ENCODE results near the gene CCL18. TPM values are rescaled to one million over a fixed set of nuclear protein-coding genes. Genes with fewer than 3 reads are reported as not detected.
"Not testable (repeated sequence)": the region's sequence is repeated elsewhere in the genome, so short reads cannot be mapped to it uniquely, and the experiment has no call there.

CCL18 gene
- total and polyA plus RNA-seq, 9 of the 15 experiments (the other 6 are each of a cell fraction or from before 2014, with no cell fraction given), result not detected

DNA sequence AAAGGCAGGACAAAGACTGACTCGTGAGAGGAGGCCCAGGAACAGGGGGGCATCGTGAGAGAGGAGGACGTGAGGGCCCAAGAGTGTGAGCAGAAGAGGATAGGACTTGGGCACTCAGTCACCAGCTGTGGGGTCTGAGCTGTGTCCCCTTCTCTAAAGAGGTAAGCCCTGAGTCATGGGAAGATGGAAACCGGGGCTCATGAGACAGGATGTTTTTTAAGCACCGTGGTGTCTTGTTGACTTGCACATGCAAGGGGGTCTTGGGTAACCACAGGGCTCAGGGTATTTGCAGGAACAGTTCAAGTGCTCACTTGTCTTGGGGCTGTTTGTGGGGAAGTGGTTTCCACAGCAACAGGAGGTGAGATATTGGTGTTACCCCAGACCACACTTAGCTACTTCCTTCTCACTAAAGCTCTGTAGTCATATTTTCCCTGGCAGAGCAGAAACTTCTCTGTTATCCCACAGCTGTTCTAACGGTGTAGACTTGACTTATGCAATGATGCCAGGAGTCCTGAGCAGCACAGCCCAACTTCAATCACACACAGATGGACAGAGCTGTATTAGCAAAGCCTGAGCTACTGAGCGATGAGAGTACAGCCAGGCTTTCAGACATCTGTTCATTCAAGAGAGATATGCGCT, 18.5 kb downstream of the CCL18 start:
- H3K4me3 ChIP-seq; in situ Hi-C loops (cut with MboI); H3K79me2 ChIP-seq (ENCODE audit: control insufficient read depth, insufficient read depth, low read length); H3K9ac ChIP-seq (ENCODE audit: insufficient read depth in 1 of 2, low read depth in 2 of 2, low read length in 2 of 2); intact Hi-C loops (cut with micrococcal nuclease); DNase-seq (ENCODE audit: extremely low read depth in 1 of 4, low spot score in 3 of 4); POLR2A ChIA-PET; H3K4me1 ChIP-seq (replicated peaks in 1 of 2; ENCODE audit: control insufficient read depth in 2 of 2, insufficient read depth in 2 of 2, low read length in 2 of 2); CTCF ChIA-PET (ENCODE audit: low intra/inter-chr PET ratio); BruUV-seq (replicated peaks); FAIRE-seq; ATAC-seq; H3K27ac ChIP-seq (ENCODE audit: extremely low read depth, low read depth, low read length); H3K27me3 ChIP-seq (ENCODE audit: control insufficient read depth in 2 of 2, insufficient read depth in 2 of 2, low read length in 2 of 2); H3K36me3 ChIP-seq (ENCODE audit: control insufficient read depth, insufficient read depth, low read length); H3K9me1 ChIP-seq (ENCODE audit: control insufficient read depth, insufficient read depth, low read length); H3K9me3 ChIP-seq (replicated peaks; ENCODE audit: control insufficient read depth, insufficient read depth, low read depth, low read length); H4K20me1 ChIP-seq (replicated peaks; ENCODE audit: control insufficient read depth, insufficient read depth, low read length); H3K4me2 ChIP-seq (ENCODE audit: insufficient read depth, low read length); H2AFZ ChIP-seq (ENCODE audit: low read depth, low read length): not testable (repeated sequence)
- peak; percentile 39 for TF ChIP-seq GABPA (tag; conservative IDR thresholded peaks at IDR 0.05; ENCODE audit: low read depth)
- TF ChIP-seq, protein P1, sequence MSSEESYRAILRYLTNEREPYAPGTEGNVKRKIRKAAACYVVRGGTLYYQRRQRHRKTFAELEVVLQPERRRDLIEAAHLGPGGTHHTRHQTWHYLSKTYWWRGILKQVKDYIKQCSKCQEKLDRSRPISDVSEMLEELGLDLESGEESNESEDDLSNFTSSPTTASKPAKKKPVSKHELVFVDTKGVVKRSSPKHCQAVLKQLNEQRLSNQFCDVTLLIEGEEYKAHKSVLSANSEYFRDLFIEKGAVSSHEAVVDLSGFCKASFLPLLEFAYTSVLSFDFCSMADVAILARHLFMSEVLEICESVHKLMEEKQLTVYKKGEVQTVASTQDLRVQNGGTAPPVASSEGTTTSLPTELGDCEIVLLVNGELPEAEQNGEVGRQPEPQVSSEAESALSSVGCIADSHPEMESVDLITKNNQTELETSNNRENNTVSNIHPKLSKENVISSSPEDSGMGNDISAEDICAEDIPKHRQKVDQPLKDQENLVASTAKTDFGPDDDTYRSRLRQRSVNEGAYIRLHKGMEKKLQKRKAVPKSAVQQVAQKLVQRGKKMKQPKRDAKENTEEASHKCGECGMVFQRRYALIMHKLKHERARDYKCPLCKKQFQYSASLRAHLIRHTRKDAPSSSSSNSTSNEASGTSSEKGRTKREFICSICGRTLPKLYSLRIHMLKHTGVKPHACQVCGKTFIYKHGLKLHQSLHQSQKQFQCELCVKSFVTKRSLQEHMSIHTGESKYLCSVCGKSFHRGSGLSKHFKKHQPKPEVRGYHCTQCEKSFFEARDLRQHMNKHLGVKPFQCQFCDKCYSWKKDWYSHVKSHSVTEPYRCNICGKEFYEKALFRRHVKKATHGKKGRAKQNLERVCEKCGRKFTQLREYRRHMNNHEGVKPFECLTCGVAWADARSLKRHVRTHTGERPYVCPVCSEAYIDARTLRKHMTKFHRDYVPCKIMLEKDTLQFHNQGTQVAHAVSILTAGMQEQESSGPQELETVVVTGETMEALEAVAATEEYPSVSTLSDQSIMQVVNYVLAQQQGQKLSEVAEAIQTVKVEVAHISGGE (CRISPR knock-in tag; IDR thresholded peaks at IDR 0.05), result peak in 1 of 3 experiments; percentile 66; a peak in 1 of 6 replicates
- WGBS (ENCODE audit: insufficient coverage, low coverage, missing lambda C conversion rate), result 1% methylated on average over 7 of the region's 8 CpGs

DNA sequence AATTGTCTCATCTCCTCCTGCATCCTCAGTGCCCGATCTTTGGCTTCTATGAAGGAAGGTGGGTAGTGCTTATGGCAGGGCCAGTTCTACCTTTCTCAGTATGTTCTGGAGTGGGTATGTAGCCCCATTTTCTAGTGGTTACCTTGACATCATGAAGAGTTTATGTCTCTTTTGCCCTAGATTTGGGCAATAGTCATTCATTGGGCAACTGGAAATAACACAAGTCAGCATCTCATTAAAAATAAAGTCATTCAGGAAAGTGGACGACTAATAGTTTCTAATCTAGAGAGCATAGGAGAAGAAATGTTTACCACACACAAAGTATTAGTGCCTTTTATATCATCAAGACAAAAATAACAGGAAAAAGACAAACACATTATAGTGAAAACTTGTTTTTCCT, 19.6 kb downstream of the CCL18 start:
- DNase-seq (ENCODE audit: extremely low read depth in 1 of 4, low spot score in 3 of 4); H3K4me2 ChIP-seq (ENCODE audit: insufficient read depth, low read length); H3K9me3 ChIP-seq (replicated peaks; ENCODE audit: control insufficient read depth, insufficient read depth, low read depth, low read length); H3K79me2 ChIP-seq (ENCODE audit: control insufficient read depth, insufficient read depth, low read length); POLR2A ChIA-PET; H3K27me3 ChIP-seq (ENCODE audit: control insufficient read depth in 2 of 2, insufficient read depth in 2 of 2, low read length in 2 of 2); H4K20me1 ChIP-seq (replicated peaks; ENCODE audit: control insufficient read depth, insufficient read depth, low read length); H3K4me1 ChIP-seq (replicated peaks in 1 of 2; ENCODE audit: control insufficient read depth in 2 of 2, insufficient read depth in 2 of 2, low read length in 2 of 2); in situ Hi-C loops (cut with MboI); H2AFZ ChIP-seq (ENCODE audit: low read depth, low read length); H3K27ac ChIP-seq (ENCODE audit: extremely low read depth, low read depth, low read length); H3K9ac ChIP-seq (ENCODE audit: insufficient read depth in 1 of 2, low read depth in 2 of 2, low read length in 2 of 2); FAIRE-seq; H3K4me3 ChIP-seq; BruUV-seq (replicated peaks); H3K36me3 ChIP-seq (ENCODE audit: control insufficient read depth, insufficient read depth, low read length); H3K9me1 ChIP-seq (ENCODE audit: control insufficient read depth, insufficient read depth, low read length); CTCF ChIA-PET (ENCODE audit: low intra/inter-chr PET ratio); ATAC-seq; intact Hi-C loops (cut with micrococcal nuclease): not testable (repeated sequence)
- 0% methylated on average over 2 of the region's 2 CpGs for WGBS (ENCODE audit: insufficient coverage, low coverage, missing lambda C conversion rate)
